Measurements from ENCODE around the gene COL9A3. TPM values are rescaled to one million over a fixed set of nuclear protein-coding genes. Genes with fewer than 3 reads are reported as not detected.

COL9A3 gene
- total RNA-seq, 1 experiment from 2014 or later: 0.08 TPM

Small RNA genes lying within 50 kb of the gene (small RNA-seq; reads per million reads assigned to genes)
- gene DPH3P1: not detected

Other genes with a start within 250 kb of the COL9A3 start
- gene SLCO4A1, start 174.5 kb upstream of the COL9A3 start, total RNA-seq (2014; rRNA removed; shearing (Covaris generic)): 45.5 and 55.7 TPM in 2 replicates
- 0.19 and 0.50 TPM in 2 replicates for gene NTSR1, start 108.2 kb upstream of the COL9A3 start, total RNA-seq (2014; rRNA removed; shearing (Covaris generic))
- 42.5 and 47.8 TPM in 2 replicates for gene MRGBP, start 20.6 kb upstream of the COL9A3 start, total RNA-seq (2014; rRNA removed; shearing (Covaris generic))
- 86.7 and 95.5 TPM in 2 replicates for gene OGFR, start 12.2 kb upstream of the COL9A3 start, total RNA-seq (2014; rRNA removed; shearing (Covaris generic))
- 9.6 and 14.3 TPM in 2 replicates for gene TCFL5, start 44.8 kb downstream of the COL9A3 start, total RNA-seq (2014; rRNA removed; shearing (Covaris generic))
- 25.9 and 31.1 TPM in 2 replicates for gene DIDO1, start 109.5 kb downstream of the COL9A3 start, total RNA-seq (2014; rRNA removed; shearing (Covaris generic))
- gene GID8, start 121.1 kb downstream of the COL9A3 start, total RNA-seq (2014; rRNA removed; shearing (Covaris generic)): 20.1 and 29.2 TPM in 2 replicates
- not detected in 2 replicates for gene SLC17A9, start 135.7 kb downstream of the COL9A3 start, total RNA-seq (2014; rRNA removed; shearing (Covaris generic))
- not detected in 2 replicates for gene BHLHE23, start 189.9 kb downstream of the COL9A3 start, total RNA-seq (2014; rRNA removed; shearing (Covaris generic))